AG09319 (cell line): ENCODE data around the gene KCNK15.

ENCODE experiments used
- DNase-seq: peaks from one replicate; pipeline ENCODE4 v3.0.0-alpha.2; 2010; ENCODE audit warnings: low read depth; ENCODE audit errors: extremely low read depth
- CTCF ChIP-seq: IDR thresholded peaks from 2 replicates; pipeline ENCODE4 v1.5.1; 2011; ENCODE audit warnings: low read depth, mild to moderate bottlenecking, inconsistent platforms, low read length, moderate library complexity

Gene KCNK15

GRCh38 chr20:44716309-44717106 lies 29.2 kb upstream of the KCNK15 start:
- no peak for TF ChIP-seq CTCF
- DNase-seq, result no peak

- peak; percentile 22 for TF ChIP-seq CTCF
Measured at GRCh38 chr20:44717986-44718385, 27.7 kb upstream of the KCNK15 start.

GRCh38 chr20:44719841-44720240 lies 25.8 kb upstream of the KCNK15 start:
- no peak for TF ChIP-seq CTCF
- no peak for DNase-seq

More at GRCh38 chr20:44717986-44718385, 27.7 kb upstream of the KCNK15 start:
- DNase-seq, result no peak

- TF ChIP-seq CTCF, result no peak
- no peak for DNase-seq
Measured at GRCh38 chr20:44720621-44720996, 25.1 kb upstream of the KCNK15 start.

- no peak for TF ChIP-seq CTCF
- no peak for DNase-seq
Measured at GRCh38 chr20:44720997-44721784, 24.5 kb upstream of the KCNK15 start.

GRCh38 chr20:44721785-44722054 lies 23.9 kb upstream of the KCNK15 start:
- TF ChIP-seq CTCF, result no peak
- DNase-seq, result no peak

- no peak for DNase-seq
Measured at GRCh38 chr20:44722990-44723389, 22.7 kb upstream of the KCNK15 start.

More at GRCh38 chr20:44722990-44723389, 22.7 kb upstream of the KCNK15 start:
- TF ChIP-seq CTCF, result no peak
